Epithelial cell of proximal tubule (primary cell): Measurements from ENCODE around the gene CBR1. TPM values are rescaled to one million over a fixed set of nuclear protein-coding genes. Genes with fewer than 3 reads are reported as not detected.

Experiments used
- DNase-seq: peaks from one replicate; pipeline ENCODE4 v3.0.0-alpha.2; 2011; ENCODE audit warnings: low read depth
- H3K4me3 ChIP-seq: 2 replicates; pipeline ENCODE4 v1.5.1; 2011; ENCODE audit warnings: low read depth, mild to moderate bottlenecking, low read length
- total RNA-seq: library from RNA; depleted of rRNA; stranded (reverse); fragments of >200 nt; gene quantifications from 2 replicates; pipeline ENCODE4 v1.2.3, GENCODE V29; 2015
- TF ChIP-seq, protein P1 (sequence below): conservative IDR thresholded peaks from 2 replicates; pipeline ENCODE4 v1.5.1; 2012; ENCODE audit warnings: low read depth, mild to moderate bottlenecking, low read length

Gene CBR1
- total RNA-seq, 1 donor from 2014 or later: 118 TPM

DNA sequence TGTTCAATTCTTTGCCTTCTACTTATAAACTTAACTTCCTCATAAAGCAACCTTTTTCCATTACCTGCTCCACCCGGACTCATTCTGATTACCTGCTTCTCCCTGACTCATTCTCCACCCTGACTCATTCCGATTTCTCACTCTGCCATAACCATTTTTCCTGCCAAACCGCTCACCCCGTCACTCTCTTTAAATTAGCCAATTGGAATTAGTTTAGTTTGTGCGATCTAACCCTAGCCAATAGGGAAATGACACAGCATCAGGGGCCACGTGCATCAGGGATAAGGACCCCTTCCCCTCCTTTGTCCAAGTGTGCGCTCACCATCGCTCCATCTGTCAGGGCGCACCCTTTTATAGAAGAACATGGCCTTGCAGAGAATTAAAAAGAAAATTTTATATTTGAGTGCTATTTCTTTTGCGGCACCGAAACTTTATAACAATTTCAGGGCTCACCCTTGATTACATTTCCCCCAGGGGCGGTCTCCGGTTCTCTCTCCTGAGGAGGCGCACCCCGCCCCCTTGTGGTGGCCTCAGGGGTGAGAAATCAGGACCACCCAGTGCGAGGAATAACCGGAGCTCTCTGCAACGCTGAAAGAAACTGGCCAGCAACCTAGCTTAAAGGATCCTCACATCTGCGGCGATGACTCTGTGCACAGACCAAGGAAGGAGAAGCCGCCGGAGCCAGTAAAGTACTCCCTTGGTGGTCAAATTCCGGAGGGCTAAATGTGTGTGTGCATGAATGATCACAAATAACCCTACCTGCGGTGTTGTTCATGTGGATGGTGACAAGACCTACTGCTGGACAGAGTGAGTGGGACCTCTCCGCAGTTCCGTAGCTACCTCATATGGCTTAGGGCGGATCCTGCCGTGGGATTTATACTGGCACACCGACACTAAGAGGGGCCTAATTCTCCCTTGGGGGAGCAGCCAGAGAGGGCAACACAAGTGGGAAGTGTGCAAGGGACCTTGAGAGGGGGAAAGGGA lies 34.8 kb downstream of the CBR1 start:
- TF ChIP-seq, protein P1, sequence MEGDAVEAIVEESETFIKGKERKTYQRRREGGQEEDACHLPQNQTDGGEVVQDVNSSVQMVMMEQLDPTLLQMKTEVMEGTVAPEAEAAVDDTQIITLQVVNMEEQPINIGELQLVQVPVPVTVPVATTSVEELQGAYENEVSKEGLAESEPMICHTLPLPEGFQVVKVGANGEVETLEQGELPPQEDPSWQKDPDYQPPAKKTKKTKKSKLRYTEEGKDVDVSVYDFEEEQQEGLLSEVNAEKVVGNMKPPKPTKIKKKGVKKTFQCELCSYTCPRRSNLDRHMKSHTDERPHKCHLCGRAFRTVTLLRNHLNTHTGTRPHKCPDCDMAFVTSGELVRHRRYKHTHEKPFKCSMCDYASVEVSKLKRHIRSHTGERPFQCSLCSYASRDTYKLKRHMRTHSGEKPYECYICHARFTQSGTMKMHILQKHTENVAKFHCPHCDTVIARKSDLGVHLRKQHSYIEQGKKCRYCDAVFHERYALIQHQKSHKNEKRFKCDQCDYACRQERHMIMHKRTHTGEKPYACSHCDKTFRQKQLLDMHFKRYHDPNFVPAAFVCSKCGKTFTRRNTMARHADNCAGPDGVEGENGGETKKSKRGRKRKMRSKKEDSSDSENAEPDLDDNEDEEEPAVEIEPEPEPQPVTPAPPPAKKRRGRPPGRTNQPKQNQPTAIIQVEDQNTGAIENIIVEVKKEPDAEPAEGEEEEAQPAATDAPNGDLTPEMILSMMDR: peak; percentile 85
- peak overlapping the region; percentile 89 for H3K4me3 ChIP-seq

DNA sequence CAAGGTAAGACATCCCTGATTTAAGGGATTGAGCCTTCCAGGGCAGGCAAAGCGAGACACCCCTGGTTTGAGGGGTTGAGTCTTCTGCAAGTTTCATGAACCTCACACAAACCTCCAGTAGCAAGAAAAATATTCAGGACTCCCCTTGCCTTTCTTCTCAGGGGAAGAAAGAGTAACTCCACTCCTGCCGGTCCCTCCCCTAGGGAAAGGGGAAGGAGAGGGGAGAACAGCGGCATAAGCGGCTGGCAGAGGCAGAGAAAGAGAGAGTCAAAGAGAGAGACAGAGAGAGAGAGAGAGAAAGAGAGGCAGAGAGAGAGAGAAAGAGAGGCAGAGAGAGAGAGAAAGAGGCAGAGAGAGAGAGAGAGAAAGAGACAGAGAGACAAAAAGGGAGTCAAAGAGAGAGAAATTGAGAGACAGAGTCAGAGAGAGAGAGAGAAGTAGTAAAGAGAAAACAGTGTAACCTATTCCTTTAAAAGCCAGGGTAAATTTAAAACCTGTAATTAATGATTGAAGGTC lies 35.6 kb downstream of the CBR1 start:
- DNase-seq: no peak
- peak overlapping the region; percentile 89 for H3K4me3 ChIP-seq
- TF ChIP-seq, protein P1: no peak

More for the DNA sequence above, 34.8 kb downstream of the CBR1 start:
- DNase-seq: peak; percentile 89

DNA sequence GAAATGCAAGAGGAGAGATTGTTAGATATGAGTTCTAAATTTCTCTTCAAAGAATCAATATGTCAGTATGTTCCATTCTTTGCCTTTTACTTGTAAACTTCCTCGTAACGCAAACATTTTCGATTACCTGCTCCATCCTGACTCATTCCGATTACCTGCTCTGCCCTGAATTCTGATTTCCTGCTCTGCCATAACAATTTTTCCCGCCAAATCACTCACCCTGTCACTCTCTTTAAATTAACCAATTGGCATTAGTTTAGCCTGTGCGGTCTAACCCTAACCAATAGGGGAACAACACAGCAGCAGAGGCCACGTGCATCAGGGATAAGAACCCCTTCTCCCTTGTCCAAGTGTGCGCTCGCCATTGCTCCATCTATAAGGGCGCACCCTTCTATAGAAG lies 40.0 kb downstream of the CBR1 start:
- no peak overlapping the region for H3K4me3 ChIP-seq
- TF ChIP-seq, protein P1: no peak
- no peak for DNase-seq

DNA sequence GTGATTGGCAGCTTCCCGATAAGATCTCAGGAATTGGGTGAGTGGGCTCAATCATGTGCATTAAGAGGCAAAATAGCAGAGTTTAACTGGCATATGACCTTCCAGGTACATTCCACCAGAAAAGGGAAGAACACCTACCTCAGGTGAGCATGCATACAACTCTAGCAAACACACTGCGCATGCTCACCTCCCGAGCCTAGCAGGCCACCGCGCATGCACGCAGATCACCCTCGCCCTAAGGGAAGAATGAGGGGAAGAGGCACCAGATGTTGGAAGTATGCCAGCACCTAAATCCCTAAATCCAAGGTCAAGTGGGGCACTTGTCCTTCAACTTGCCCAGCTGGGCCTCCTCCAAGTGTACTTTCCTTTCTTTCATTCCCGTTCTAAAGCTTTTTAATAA lies 41.4 kb downstream of the CBR1 start:
- DNase-seq: no peak
- H3K4me3 ChIP-seq: no peak overlapping the region
- TF ChIP-seq, protein P1: no peak

DNA sequence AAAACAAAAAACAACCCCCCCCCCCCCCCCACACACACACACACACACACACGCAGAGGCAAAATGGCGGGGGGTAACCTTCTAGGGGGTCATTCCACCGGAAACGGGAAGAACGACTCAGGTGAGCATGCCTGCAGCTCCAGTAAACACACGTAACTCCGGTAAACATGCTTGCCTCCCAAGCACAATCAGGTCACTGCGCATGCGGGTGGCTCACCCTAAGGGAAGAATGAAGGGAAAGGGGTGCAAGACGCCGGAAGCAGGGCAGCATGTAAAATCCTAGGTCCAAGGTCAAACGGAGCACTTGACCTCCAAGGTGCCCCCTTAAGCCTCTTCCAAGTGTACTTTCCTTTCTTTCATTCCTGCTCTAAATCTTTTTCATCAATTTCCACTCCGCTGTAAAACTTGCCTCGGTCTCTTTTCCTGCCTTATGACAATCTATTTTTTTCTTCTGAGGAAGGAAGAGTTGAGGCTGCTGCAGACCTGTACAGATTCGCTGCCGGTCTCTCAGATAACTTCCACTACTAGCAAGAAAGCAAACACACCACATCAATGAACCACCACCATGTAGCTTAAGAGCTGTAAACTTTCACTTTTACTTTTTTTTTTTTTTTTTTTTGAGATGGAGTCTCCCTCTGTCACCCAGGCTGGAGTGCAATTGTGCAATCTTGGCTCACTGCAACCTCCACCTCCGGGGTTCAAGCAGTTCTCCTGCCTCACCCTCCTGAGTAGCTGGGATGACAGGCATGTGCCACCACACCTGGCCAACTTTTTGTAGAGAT lies 44.0 kb downstream of the CBR1 start:
- DNase-seq: no peak
- H3K4me3 ChIP-seq: peak overlapping the region; percentile 10

DNA sequence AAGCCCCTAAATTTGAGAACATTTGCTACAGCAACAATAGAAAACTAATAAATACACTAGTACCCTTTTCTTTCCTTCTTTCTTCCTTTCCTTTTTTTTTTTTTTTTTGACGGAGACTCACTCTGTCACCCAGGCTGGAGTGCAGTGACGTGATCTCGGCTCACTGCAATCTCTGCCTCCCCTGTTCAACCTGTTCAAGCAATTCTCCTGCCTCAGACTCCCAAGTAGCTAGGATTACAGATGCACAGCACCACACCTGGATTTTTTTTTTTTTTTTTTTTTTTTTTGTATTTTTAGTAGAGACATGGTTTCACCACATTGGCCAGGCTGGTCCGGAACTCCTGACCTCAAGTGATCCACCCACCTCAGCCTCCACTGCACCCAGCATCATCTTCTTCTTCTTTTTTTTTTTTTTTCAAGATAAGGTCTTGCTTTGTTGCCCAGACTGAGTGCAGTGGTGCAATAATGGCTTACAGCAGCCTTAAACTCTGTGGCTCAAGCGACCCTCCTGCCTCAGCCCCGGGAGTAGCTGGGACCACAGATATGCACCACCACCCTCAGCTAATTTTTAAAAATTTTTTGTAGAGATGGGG lies 45.4 kb downstream of the CBR1 start:
- H3K4me3 ChIP-seq: no peak overlapping the region
- TF ChIP-seq, protein P1: no peak
- DNase-seq: no peak

More for the DNA sequence above, 44.0 kb downstream of the CBR1 start:
- TF ChIP-seq, protein P1: no peak
